GM11168 (cell line): Measurements from ENCODE around the gene LTV1.
"Not testable (repeated sequence)": the region's sequence is repeated elsewhere in the genome, so short reads cannot be mapped to it uniquely, and the experiment has no call there.

Experiments used
- in situ Hi-C: fragments of 300-500 bp; cut with MboI; formaldehyde crosslinking; loops from one replicate; pipeline ENCODE4 v1.12.0; 2022; ENCODE audit warnings: low sequenced_read_pairs; ENCODE audit not compliant: unreplicated experiment

LTV1 gene, protein sequence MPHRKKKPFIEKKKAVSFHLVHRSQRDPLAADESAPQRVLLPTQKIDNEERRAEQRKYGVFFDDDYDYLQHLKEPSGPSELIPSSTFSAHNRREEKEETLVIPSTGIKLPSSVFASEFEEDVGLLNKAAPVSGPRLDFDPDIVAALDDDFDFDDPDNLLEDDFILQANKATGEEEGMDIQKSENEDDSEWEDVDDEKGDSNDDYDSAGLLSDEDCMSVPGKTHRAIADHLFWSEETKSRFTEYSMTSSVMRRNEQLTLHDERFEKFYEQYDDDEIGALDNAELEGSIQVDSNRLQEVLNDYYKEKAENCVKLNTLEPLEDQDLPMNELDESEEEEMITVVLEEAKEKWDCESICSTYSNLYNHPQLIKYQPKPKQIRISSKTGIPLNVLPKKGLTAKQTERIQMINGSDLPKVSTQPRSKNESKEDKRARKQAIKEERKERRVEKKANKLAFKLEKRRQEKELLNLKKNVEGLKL

DNA sequence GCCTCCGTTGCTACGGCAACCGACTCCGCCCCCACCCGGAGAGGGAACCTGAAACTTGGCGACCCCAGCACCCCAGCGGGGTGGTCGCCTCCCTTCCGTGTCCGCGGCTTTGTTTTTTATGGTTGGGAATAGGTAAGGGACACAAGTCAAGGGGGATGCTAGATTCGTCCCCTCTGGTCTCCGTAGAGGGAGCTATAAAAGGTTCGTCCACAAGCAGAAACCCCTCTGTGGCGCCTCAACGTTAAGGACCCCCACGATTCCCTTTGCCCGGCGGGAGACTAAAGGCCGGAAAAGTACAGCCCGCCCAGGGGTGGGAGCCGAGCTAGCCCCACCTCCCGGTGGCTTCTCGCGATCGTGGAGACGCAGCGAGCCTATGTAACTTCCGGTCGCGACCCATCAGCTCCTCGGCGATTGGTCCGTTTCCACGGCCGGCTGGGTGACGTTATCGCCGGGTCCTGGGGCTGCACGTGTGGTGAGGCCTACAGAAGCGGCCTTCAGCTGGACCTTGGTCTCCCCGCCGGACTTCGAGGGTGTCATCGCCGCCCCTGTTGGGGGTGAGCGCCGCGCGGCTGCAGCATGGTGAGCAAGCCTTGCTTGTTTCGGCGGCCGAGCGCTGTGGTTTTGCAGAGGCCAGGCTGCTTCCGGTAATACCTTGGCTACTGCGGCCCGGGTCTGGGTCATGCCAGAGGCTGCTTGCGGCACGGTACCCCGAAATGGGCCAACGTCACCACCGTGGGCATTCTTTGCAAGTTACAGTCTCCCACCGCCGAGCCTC lies at the start of gene LTV1:
Gene LTV1 (plus strand): TSS at position 437 of the 775 bp plus-strand sequence. CDS start 140 bp downstream, at position 577.
- in situ Hi-C loops, result no loop called here

DNA sequence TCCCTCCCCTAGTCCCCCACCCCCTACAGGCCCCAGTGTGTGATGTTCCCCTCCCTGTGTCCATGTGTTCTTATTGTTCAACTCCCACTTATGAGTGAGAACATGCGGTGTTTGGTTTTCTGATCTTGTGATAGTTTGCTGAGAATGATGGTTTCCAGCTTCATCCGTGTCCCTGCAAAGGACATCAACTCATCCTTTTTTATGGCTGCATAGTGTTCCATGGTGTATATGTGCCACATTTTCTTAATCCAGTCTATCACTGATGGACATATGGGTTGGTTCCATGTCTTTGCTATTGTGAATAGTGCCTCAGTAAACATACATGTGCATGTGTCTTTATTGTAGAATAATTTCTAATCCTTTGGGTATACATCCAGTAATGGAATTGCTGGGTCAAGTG lies 46.6 kb upstream of the LTV1 start:
- in situ Hi-C loops, result not testable (repeated sequence)

DNA sequence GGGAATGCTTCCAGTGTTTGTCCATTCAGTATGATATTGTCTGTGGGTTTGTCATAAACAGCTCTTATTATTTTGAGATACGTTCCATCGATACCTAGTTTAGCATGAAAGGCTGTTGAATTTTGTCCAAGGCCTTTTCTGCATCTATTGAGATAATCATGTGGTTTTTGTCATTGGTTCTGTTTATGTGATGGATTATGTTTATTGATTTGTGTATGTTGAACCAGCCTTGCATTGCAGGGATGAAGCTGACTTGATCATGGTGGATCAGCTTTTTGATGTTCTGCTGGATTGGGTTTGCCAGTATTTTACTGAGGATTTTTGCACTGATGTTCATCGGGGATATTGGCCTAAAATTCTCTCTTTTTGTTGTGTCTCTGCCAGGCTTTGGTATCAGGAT lies 44.7 kb upstream of the LTV1 start:
- in situ Hi-C loops, result not testable (repeated sequence)

DNA sequence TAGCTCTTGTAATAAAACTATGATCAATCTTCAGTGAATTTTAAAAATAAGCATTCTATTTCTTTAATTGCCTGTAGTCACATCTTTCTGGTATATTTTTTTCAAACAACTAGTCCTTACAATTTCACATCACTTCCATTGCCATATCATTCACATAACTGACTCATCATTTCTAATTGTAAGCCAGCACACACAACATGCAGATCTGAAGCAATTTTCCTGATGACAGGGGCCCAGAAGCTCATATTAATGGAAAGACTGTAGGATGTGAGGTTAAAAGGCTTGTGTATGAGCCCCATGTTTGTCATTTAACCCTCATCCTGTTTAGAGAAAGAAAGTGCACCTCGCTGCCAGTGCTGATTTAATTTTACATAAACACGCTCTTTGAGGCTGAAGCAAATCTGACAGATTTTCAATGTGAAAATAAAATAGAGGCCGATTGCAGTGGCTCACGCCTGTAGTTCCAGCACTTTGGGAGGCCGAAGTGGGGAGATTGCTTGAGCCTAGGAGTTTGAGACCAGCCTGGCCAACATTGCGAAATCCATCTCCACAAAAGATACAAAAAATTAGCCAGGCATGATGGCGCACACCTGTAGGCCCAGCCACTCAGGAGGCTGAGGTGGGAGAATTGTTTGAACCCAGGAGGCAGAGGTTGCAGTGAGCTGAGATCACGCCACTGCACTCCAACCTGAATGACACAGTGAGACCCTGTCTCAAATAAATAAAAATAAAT lies 40.1 kb upstream of the LTV1 start:
- in situ Hi-C loops, result no loop called here

DNA sequence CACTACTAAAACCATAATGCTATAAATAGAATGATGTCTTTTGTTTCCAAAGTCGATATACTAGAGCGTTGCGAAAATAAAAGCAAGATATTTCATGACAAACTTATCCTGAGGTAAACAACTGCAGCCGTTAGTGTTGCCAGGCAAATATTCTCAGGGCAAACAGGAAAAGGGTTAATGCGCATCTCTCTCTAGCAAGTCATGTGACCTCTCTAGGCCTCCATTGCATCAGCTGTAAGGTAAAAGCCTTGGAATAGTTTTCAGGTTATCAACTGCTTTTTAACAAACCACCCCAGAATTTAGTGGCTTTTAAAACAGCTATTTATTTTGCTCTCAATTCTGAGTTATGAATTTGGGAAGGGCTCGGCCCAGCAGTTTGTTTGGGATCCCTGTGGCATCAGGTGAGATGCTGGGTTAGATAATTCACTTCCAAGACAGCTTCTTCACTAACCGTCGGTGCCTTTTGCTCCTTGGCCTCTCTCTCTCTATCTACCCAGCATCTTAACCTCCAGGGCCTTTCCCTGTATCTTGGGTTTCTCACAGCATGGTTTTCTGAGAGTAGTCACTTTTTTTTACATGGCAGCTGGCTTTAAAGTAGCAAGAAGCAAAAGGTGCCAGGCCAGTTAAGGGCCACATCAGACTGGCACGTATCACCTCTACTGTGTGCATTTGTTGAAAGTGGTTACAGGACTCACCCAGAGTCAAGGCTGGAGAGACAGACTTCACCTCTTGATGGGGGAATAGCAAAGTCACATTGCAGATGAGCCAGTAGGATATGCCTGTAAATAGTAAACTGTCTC lies 39.2 kb upstream of the LTV1 start:
- in situ Hi-C loops, result no loop called here

DNA sequence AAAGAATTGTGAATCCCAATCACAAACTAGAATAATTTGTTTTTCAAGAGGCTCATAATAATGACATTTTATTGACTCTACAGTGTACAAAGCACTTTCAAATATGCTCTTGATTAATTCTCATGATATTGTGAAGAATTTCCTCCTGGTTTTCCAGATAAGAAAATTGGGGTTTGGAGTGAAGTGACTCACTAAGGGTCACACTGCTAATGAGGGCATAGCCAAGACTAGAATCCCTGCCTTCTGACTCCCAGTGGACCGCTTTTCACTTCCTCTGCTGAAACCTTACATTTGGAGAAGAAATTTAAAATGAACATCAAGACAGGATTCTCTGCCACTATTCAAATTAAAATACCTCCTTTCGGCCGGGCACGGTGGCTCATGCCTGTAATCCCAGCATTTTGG lies 38.3 kb upstream of the LTV1 start:
- in situ Hi-C loops, result no loop called here

DNA sequence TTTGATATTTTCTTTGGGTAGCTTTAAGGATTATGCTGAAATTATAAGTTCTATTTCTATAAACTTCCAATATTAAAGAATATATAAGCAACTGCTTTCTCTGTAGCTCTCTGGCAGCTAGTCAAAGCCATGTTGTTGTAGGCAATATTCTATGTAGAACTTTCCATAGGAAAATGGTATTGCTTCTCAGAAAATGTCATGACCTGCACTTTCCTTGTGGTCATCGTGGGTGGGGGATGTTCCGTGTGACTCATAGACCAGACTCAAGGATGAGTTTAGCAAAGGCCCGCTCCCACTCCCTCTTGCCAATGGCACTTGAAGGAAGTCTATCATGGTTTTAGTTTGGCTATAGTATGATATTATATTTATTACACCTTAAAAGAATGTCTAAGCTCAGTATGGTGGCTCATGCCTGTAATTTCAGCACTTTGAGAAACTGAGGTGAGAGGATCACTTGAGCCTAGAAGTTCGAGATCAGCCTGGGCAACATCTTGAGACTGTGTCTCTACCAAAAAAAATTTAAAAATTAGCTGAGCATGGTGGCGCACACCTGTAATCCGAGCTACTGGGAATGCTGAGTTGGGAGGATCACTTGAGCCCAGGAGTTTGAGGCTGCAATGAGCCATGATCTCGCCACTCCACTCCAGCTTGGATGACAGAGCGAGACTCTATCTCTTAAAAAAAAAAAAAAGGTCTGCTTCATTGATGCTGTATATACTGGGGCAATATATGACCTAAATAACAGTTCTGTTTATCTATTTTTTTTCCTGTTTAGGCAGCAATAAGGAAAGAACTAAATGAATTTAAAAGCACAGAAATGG lies 36.6 kb upstream of the LTV1 start:
- in situ Hi-C loops, result no loop called here

DNA sequence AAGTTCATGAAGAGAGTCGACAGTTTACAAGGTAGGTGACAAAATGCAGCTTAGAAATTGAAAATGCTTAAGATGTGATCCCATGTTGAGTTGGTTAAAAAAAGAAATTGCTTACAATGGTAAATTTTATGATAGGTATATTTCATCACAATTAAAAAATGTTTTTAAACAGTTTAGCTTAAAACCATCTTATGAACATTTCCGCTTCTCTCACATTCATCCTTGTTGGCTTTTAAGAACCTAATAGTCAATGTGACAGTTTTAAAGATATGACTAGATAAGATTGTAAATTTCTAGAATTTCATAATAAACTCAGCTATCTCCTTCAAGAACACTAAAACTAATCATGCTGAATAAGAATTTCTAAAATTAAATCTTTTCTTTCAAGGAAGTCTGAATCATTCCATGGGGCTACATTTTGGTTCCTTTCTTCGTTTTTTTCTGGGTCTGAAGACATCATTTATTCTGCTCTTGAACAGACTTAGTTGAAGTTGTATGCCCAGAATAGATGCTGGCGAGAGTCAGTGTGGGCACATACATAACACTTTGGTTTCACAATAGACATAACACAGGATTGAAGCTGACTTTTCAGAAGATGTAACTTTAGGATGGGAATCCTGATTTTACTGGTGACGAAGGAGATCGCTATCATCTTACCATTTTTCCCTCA lies 35.9 kb upstream of the LTV1 start:
- in situ Hi-C loops, result no loop called here

DNA sequence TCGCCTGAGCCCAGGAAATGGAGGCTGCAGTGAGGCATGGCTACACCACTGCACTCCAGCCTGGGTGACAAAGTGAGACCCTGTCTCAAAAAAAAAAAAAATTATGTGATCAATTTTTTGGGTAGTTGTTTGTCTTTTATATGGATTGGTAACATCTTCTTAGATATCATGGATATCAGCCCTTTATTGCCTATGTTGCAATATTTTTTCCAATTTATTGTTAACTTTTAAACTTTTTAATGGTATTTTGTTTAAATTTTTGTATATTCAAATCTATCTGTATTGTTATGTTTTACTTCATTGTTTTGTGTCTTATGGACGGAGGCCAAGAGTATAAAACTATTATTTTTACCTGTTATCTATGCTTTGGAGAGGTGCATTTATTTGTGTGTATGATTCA lies 32.4 kb upstream of the LTV1 start:
- in situ Hi-C loops, result no loop called here

DNA sequence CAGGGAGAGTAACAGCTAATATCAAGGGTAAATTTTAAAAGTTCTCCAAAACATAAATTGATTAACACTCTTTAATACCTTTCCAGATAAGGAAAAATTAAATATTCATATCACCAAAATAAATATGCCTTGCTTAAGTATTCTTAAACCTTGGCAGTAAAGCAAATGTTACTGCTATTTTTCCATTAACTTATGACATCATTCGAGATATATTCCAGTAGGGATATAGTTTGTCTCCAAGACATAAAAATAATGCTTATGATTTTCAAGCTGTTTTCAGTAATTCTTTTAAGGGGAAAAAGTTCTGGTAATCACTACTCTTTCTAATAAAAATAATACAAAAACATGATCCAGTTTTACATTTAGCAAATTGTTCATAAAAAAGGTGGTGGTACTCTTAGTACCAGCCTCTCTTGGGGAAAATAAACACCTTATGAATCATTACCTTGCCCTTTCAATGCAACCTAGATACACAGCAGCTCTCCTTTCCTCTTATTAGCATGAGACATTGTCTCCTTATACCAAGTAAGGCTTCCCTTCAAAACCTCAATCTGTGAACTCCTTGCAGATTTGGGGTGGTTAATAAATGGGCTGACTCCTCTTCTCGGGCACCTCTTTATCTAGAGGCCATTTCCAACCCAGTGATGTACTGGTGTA lies 31.5 kb upstream of the LTV1 start:
- in situ Hi-C loops, result no loop called here

DNA sequence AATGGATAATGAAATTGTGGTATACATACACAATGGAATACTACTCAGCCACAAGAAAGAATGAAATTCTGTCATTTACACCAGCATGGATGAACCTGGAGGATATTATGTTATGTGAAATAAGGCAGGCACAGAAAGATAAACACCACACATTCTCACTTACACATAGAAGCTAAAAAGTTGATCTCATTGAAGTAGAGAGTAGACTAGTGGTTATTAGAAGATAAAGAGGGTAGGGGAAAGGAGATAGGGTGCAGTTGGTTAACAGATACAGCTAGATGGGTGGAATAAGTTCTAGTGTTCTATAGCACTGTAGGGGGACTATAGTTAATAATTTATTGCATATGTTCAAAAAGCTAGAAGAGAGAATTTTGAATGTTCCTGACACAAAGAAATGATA lies 25.5 kb upstream of the LTV1 start:
- in situ Hi-C loops, result no loop called here

DNA sequence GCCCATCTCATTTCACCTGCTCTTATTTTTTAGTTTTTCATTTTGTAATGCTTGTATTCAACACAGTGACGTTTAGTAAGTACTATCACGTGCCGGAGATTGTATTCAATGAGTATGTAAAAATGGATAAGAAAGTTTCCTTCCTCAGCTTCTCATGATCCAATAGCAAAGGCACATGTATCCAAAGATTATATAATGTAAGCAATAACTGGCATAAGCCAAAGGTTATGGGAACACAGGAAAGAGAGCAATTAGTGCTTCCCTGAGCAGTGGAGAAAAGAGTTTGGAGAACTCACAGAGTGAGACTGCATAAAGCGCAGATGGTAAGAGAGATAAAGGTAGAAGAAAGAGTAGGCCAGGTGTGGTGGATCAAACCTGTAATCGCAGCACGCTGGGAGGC lies 21.8 kb upstream of the LTV1 start:
- in situ Hi-C loops, result no loop called here

DNA sequence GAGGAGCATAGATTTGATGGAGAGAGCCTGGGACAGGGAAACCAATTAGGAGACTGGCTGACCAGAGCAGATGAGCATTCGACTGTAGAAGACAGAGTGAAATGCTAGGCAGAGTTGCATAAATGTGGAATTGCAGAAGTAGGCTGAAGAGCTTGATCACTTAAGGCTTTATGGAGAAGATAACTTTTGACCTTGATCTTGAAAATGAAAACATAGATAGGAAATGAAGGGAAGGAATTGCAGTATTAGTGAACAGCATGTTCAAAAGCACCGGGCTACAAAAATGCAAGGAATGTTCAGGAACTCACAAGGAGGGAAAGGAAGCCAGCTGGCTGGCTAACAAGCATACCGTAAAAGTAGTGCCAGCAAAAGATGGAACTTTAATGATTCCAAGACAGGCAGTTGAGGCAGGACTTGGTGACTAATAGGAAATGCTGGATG lies 20.5 kb upstream of the LTV1 start:
- in situ Hi-C loops, result no loop called here

DNA sequence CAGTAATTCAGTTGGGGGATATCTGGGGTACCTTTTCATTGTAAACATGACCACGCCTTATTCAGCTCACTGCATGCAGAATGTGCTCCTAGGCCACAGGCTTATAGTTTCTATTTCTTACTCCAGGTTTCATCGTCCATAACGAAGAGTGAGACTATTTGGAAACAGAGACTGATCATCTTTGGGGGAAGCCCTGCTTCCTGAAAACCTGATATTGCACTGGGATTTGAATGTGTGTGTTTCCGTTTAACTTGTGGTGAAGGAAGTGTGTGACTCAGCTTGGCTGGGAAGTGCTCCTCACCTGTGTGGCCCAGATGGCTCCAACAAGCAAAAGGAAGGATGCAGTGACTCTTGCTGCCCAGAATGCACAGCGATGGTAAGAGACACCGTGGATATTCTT lies 19.6 kb upstream of the LTV1 start:
- in situ Hi-C loops, result no loop called here

DNA sequence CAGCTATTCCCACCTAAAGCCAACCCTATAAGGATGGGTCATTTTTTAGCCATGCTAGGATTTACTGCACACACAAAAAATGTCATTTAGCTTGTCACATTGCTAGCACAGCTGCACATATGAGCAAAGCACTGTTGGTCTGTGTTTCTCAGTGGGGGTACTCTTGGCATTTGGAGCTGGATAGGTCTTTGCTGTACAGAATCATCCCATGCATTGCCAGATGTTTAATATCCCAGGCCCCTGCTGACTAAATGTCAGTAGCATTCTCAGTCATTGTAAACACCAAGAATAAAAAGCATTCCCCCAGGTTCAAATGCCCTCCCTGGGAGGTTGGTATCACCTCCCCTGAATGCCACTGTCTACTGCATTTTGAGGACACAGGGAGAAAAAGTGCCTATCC lies 14.6 kb upstream of the LTV1 start:
- in situ Hi-C loops, result no loop called here

DNA sequence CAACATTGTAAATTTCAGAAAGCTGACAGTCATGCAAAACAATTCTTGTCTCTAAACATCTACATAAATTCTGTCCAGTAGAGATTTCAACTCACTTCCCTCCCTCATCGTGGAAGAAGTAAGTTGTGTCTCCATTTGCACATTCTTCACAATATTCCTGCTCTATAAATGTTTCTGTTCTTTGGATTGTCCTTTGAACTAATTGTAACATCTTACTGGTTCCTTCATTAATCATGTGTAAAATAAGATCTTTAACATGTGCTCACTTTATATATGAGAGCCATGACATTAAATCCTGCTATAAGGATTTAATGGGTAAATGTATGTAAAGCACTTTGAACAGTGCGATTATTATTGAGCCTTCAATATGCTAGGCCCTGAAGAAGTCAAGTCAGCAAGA lies 7.0 kb upstream of the LTV1 start:
- in situ Hi-C loops, result no loop called here

DNA sequence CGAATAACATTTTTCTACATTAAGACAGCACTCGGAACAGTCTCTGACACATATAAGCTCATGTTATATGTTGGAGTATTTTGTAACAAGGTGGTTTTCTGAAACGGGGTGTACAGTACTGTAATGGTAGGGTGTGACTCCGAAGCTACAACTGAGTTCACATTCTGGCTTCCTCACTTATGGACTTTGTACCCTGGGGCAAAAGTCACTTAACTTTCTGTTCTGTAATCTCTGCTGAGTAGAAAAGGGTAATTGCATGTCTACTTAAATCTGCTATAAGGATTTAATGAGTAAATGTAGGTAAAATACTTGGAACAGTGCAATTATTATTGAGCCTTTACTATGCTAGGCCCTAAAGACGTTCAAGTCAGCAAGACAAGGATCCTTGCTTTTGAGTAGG lies 4.7 kb upstream of the LTV1 start:
- in situ Hi-C loops, result no loop called here

DNA sequence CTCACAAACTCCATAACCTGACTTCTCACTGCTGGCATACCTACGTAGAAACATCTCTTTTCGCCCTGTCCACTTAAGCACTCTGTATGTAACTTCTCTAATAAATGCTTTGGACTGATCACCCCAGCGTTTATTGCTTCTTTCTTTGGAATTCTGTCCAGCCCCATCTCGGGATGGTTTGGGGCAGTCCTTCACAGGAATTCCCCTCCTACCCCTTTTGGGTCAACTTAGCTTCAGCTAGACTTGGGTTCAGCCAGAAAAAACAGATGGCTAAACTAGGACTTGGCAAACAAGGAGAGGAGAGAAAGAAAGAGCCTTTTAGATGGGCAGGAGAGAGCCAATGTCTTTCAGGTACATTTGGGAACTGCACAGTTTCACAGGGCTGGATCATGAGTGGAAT lies 3.9 kb upstream of the LTV1 start:
- in situ Hi-C loops, result no loop called here
